ENCODE measurements around the gene ADAMTSL2.
A peak's percentile ranks its signal among the peaks of the same experiment; 100 is the strongest.

Gene ADAMTSL2

GRCh38 chr9:133606708-133607025, 72.2 kb downstream of the ADAMTSL2 start:
- no peak for DNase-seq (ENCODE audit: low spot score)

GRCh38 chr9:133607381-133607780, 72.9 kb downstream of the ADAMTSL2 start:
- DNase-seq (ENCODE audit: low spot score) = no peak

GRCh38 chr9:133607976-133608375, 73.5 kb downstream of the ADAMTSL2 start:
- DNase-seq (ENCODE audit: low spot score) = no peak

- no peak for DNase-seq (ENCODE audit: low spot score)
These were observed 73.9 kb downstream of the ADAMTSL2 start for GRCh38 chr9:133608382-133608781.

GRCh38 chr9:133608889-133609288, 74.4 kb downstream of the ADAMTSL2 start:
- no peak for DNase-seq (ENCODE audit: low spot score)

- peak; percentile 89 for DNase-seq (ENCODE audit: low spot score)
These were observed 75.0 kb downstream of the ADAMTSL2 start, which contains the start of gene FAM163B for GRCh38 chr9:133609311-133610098. TSS of gene FAM163B (minus strand) at chr9:133609389. CDS start at chr9:133580223, 29,166 bp downstream.

GRCh38 chr9:133610845-133611244, 76.3 kb downstream of the ADAMTSL2 start:
- DNase-seq (ENCODE audit: low spot score) = no peak

- DNase-seq (ENCODE audit: low spot score) = no peak
These were observed 77.5 kb downstream of the ADAMTSL2 start for GRCh38 chr9:133612051-133612450.

GRCh38 chr9:133612816-133613215, 78.3 kb downstream of the ADAMTSL2 start:
- DNase-seq (ENCODE audit: low spot score) = no peak

GRCh38 chr9:133613432-133613831, 78.9 kb downstream of the ADAMTSL2 start:
- DNase-seq (ENCODE audit: low spot score) = no peak

GRCh38 chr9:133614056-133614455, 79.6 kb downstream of the ADAMTSL2 start:
- no peak for DNase-seq (ENCODE audit: low spot score)

GRCh38 chr9:133614678-133615077, 80.2 kb downstream of the ADAMTSL2 start:
- DNase-seq (ENCODE audit: low spot score) = no peak

GRCh38 chr9:133615186-133615585, 80.7 kb downstream of the ADAMTSL2 start:
- no peak for DNase-seq (ENCODE audit: low spot score)

GRCh38 chr9:133615606-133616188, 81.2 kb downstream of the ADAMTSL2 start:
- no peak for DNase-seq (ENCODE audit: low spot score)

GRCh38 chr9:133616643-133617405, 82.3 kb downstream of the ADAMTSL2 start:
- no peak for DNase-seq (ENCODE audit: low spot score)

GRCh38 chr9:133618726-133619125, 84.2 kb downstream of the ADAMTSL2 start:
- no peak for DNase-seq (ENCODE audit: low spot score)

- no peak for DNase-seq (ENCODE audit: low spot score)
These were observed 85.3 kb downstream of the ADAMTSL2 start for GRCh38 chr9:133619791-133620190.

GRCh38 chr9:133621725-133622267, 87.3 kb downstream of the ADAMTSL2 start:
- DNase-seq (ENCODE audit: low spot score) = no peak

GRCh38 chr9:133622555-133622954, 88.1 kb downstream of the ADAMTSL2 start:
- no peak for DNase-seq (ENCODE audit: low spot score)
